Activated CD4-positive, alpha-beta T cell treated with anti-CD3 and anti-CD28 coated beads for 36 hours (primary cell): Measurements from ENCODE around the gene KCNMB2. TPM values are rescaled to one million over a fixed set of nuclear protein-coding genes. Genes with fewer than 3 reads are reported as not detected.

Source experiments
- ATAC-seq: fragments of 200-7000 bp; cut with Tn5 transposase; one replicate; pipeline ENCODE4 v1.10.0; 2021; ENCODE audit warnings: mild to moderate bottlenecking, moderate library complexity
- CTCF ChIA-PET: fragments of 350-600 bp; sonication (Branson Sonifier 250); formaldehyde crosslinking; loops from one replicate; lab custom pipeline; 2021; ENCODE audit warnings: antibody characterized with exemption; lab: Charles Lee
- POLR2A ChIA-PET: fragments of 350-600 bp; sonication (Branson Sonifier 250); formaldehyde crosslinking; loops from one replicate; lab custom pipeline; 2021; ENCODE audit warnings: antibody characterized with exemption, inconsistent platforms; lab: Charles Lee
- DNase-seq: peaks from one replicate; pipeline ENCODE4 v3.0.0-alpha.2; 2020
- H3K27ac Mint-ChIP-seq: one replicate; pipeline ENCODE4 v1.8.0; 2021; ENCODE audit warnings: mixed read lengths
- H3K27me3 Mint-ChIP-seq: one replicate; pipeline ENCODE4 v1.8.0; 2021; ENCODE audit warnings: mixed read lengths
- H3K36me3 Mint-ChIP-seq: one replicate; pipeline ENCODE4 v1.8.0; 2021; ENCODE audit warnings: low read depth, mixed read lengths
- H3K4me1 Mint-ChIP-seq: one replicate; pipeline ENCODE4 v1.8.0; 2021; ENCODE audit warnings: mixed read lengths
- H3K4me3 Mint-ChIP-seq: one replicate; pipeline ENCODE4 v1.8.0; 2021; ENCODE audit warnings: mild to moderate bottlenecking, moderate library complexity, mixed read lengths
- H3K9me3 Mint-ChIP-seq: one replicate; pipeline ENCODE4 v1.8.0; 2021; ENCODE audit warnings: low read depth, mixed read lengths
- intact Hi-C, 2 experiments: fragments of 100-400 bp; cut with DNase I in 1 of 2; cut with micrococcal nuclease in 1 of 2; formaldehyde crosslinking; loops; one replicate each; pipeline versions ENCODE4 v1.14.2 to v1.15.1; 2022 to 2024; cut with DNase I, micrococcal nuclease
- total RNA-seq, 2 experiments: library from RNA; stranded (reverse); gene quantifications; one replicate each; pipeline ENCODE4 v1.2.3, GENCODE V29; 2021

The KCNMB2 gene
- total RNA-seq, 2 experiments from 2014 or later = not detected

DNA sequence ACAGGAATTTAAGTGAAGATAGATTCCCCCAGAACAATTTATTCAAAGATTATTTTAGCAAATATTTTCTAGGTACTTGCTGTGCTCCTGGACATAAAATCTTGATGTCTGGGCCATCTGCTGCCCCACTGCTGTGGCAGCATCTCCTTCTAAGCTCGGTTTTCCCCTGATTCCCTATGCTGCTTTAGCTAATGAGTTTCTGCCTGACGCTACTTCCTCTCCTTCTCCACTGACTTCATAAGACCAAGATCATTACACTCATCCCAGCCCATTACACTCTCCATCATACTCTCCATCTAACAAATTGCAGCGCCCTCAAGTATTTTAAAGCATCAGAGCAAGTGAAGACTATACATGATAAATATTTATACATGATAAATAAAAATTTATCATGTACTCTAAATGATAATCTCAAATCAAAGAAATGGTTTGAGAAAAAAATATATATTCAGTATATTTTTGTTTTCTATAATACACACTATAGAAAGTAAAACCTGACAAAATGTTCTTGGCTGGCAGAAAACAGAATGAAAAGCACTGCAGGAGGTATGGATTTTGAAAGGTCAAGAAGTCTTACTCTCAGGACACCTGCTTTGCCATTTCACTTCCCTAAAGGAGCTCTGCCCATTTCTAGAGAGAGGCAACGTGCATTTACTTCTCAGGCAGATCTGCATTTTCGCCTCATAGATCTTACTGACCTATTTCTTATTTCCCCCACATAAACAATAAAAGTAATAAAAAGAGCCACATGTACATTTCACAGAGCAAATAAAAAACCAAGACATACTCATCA is 232.0 kb downstream of the KCNMB2 start:
- Mint-ChIP-seq H3K4me3 (no peak overlapping the region), H3K27ac (no peak overlapping the region), H3K36me3 (no peaks in the 10 kb centered on the region), H3K27me3 (peaks cover 2% of the 10 kb centered on the region), H3K9me3 (peaks cover 9% of the 10 kb centered on the region), H3K4me1 (peaks cover 6% of the 10 kb centered on the region)
- intact Hi-C loops = no loop called here
- CTCF ChIA-PET = no interaction called here
- POLR2A ChIA-PET = no interaction called here
- DNase-seq (no peak), ATAC-seq (no peak)

DNA sequence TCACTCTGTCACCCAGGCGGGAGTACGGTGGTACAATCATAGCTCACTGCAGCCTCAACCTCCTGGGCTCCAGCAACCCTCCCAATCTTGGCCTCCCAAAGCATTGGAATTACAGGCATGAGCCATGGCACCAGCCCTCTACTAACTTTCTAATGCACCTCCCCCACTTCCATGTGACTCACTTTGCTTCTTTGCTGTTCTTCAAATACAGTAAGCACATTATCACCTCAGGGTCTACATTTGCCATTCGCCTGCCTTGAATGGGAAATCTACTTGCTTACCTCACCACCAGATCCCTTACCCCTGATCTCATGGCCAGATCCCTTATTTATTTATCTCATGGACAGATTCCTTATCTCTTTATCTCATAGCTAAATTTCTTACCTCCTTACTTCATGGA is 235.3 kb downstream of the KCNMB2 start:
- DNase-seq (no peak), ATAC-seq (no peak)
- H3K27ac Mint-ChIP-seq = no peak overlapping the region
- no peaks in the 10 kb centered on the region for H3K36me3 Mint-ChIP-seq
- POLR2A ChIA-PET = no interaction called here
- peaks cover 9% of the 10 kb centered on the region for H3K9me3 Mint-ChIP-seq
- H3K27me3 Mint-ChIP-seq = peaks cover 2% of the 10 kb centered on the region
- no peak overlapping the region for H3K4me3 Mint-ChIP-seq
- CTCF ChIA-PET = no interaction called here
- intact Hi-C loops = no loop called here
- peaks cover 6% of the 10 kb centered on the region for H3K4me1 Mint-ChIP-seq

- no peak overlapping the region for H3K27ac Mint-ChIP-seq
- DNase-seq (no peak), ATAC-seq (no peak)
- H3K4me3 Mint-ChIP-seq = no peak overlapping the region
- ChIA-PET POLR2A (no interaction called here), CTCF (no interaction called here)
- intact Hi-C loops = no loop called here
- H3K27me3 Mint-ChIP-seq = peaks cover 2% of the 10 kb centered on the region
- no peaks in the 10 kb centered on the region for H3K36me3 Mint-ChIP-seq
- H3K4me1 Mint-ChIP-seq = peaks cover 6% of the 10 kb centered on the region
- H3K9me3 Mint-ChIP-seq = peaks cover 9% of the 10 kb centered on the region
Observed at GRCh38 chr3:178772746-178773145, 236.5 kb downstream of the KCNMB2 start.

DNA sequence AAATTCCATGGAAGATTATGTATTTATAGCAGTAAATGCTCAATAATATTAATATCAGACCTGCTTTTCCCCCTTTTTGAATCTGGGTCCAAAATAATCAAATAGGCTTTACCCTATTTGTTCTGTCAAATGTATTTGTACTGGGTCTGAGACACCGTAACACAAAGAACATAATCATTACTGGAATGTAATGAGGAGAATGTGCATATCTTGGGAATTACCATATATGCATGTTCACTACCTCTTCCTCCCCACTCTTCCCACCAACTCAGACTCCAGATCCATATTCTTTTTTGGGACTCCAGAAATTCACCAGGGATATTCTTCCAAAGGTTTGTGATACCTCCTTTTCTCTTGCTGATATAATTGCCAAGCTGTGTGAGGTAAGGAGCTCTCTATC is 237.1 kb downstream of the KCNMB2 start:
- Mint-ChIP-seq H3K27me3 (no peaks in the 10 kb centered on the region), H3K9me3 (peaks cover 9% of the 10 kb centered on the region), H3K4me3 (no peak overlapping the region), H3K36me3 (no peaks in the 10 kb centered on the region), H3K27ac (no peak overlapping the region), H3K4me1 (peaks cover 6% of the 10 kb centered on the region)
- no peak for DNase-seq
- ChIA-PET CTCF (no interaction called here), POLR2A (no interaction called here)
- intact Hi-C loops = no loop called here
- ATAC-seq = no peak

GRCh38 chr3:178777718-178778411 is 241.6 kb downstream of the KCNMB2 start:
- Mint-ChIP-seq H3K27ac (no peak overlapping the region), H3K9me3 (no peaks in the 10 kb centered on the region), H3K4me1 (peaks cover under 1% of the 10 kb centered on the region), H3K27me3 (peaks cover 2% of the 10 kb centered on the region), H3K36me3 (no peaks in the 10 kb centered on the region), H3K4me3 (no peak overlapping the region)
- ChIA-PET CTCF (no interaction called here), POLR2A (no interaction called here)
- ATAC-seq (peak; percentile 96), DNase-seq (peak; percentile 5)
- intact Hi-C loops = no loop called here

- CTCF ChIA-PET = no interaction called here
- no peak for ATAC-seq
- Mint-ChIP-seq H3K27me3 (peaks cover 2% of the 10 kb centered on the region), H3K4me1 (no peaks in the 10 kb centered on the region), H3K4me3 (no peak overlapping the region), H3K9me3 (no peaks in the 10 kb centered on the region), H3K27ac (no peak overlapping the region), H3K36me3 (no peaks in the 10 kb centered on the region)
- POLR2A ChIA-PET = no interaction called here
- intact Hi-C loops = no loop called here
- DNase-seq = no peak
Observed at GRCh38 chr3:178778589-178778988, 242.4 kb downstream of the KCNMB2 start.

DNA sequence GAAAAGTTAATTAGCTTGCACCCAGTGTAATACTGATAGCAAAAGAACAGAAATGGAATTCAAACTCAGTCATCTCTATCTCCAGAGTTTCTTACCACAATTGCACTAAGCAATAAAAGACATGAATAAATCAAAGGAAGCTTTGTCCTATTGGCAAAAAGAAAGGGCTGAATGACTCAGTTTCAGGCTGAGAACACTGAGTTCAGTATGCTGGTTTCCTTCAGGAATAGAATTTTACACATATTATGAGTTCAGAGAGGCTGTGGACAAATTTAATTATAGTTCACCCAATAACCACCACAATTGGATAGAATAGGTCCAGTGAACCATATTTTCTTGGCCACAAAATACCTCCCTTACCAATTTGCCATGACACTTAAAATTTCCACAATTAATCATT is 249.7 kb downstream of the KCNMB2 start:
- Mint-ChIP-seq H3K4me1 (no peaks in the 10 kb centered on the region), H3K9me3 (peaks cover 5% of the 10 kb centered on the region), H3K36me3 (no peaks in the 10 kb centered on the region), H3K27me3 (no peaks in the 10 kb centered on the region), H3K27ac (no peak overlapping the region), H3K4me3 (no peak overlapping the region)
- DNase-seq = no peak
- POLR2A ChIA-PET = no interaction called here
- CTCF ChIA-PET = no interaction called here
- no peak for ATAC-seq
- intact Hi-C loops = no loop called here

DNA sequence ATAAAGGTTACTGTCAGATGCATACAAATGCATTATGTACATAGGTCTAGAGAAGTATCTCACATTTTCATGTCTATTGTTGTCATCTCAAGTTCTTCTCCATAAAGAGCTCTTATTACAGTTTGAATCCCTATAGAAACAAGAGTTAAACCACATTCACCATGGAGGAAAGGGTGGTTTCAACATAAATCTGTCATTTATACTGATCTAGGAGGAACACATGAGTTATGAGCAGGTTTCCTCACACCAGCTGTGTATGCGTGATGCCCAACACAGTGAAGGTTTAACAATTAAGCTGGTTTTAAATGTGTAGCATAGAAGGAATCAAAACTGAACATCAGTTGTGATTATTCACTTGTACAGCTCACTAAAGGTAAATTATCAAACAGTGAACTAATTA is 251.7 kb downstream of the KCNMB2 start:
- ChIA-PET POLR2A (no interaction called here), CTCF (no interaction called here)
- H3K36me3 Mint-ChIP-seq = no peaks in the 10 kb centered on the region
- peaks cover 6% of the 10 kb centered on the region for H3K9me3 Mint-ChIP-seq
- intact Hi-C loops = no loop called here
- no peak for DNase-seq
- no peak overlapping the region for H3K4me3 Mint-ChIP-seq
- H3K27ac Mint-ChIP-seq = no peak overlapping the region
- no peaks in the 10 kb centered on the region for H3K4me1 Mint-ChIP-seq
- ATAC-seq = no peak
- H3K27me3 Mint-ChIP-seq = no peaks in the 10 kb centered on the region

- no peak for DNase-seq
- no peak for ATAC-seq
- Mint-ChIP-seq H3K27ac (no peak overlapping the region), H3K9me3 (peaks cover 8% of the 10 kb centered on the region), H3K27me3 (no peaks in the 10 kb centered on the region), H3K4me3 (no peak overlapping the region), H3K36me3 (no peaks in the 10 kb centered on the region), H3K4me1 (no peaks in the 10 kb centered on the region)
- CTCF ChIA-PET = no interaction called here
- POLR2A ChIA-PET = no interaction called here
- intact Hi-C loops = no loop called here
Observed at GRCh38 chr3:178794711-178795110, 258.5 kb downstream of the KCNMB2 start.

- Mint-ChIP-seq H3K36me3 (no peaks in the 10 kb centered on the region), H3K4me3 (no peak overlapping the region), H3K27me3 (no peaks in the 10 kb centered on the region), H3K27ac (no peak overlapping the region), H3K9me3 (peaks cover 8% of the 10 kb centered on the region), H3K4me1 (no peaks in the 10 kb centered on the region)
- ATAC-seq (no peak), DNase-seq (no peak)
- intact Hi-C loops = no loop called here
- CTCF ChIA-PET = no interaction called here
- POLR2A ChIA-PET = no interaction called here
Observed at GRCh38 chr3:178795349-178795748, 259.1 kb downstream of the KCNMB2 start.

- ChIA-PET CTCF (no interaction called here), POLR2A (no interaction called here)
- Mint-ChIP-seq H3K4me3 (no peak overlapping the region), H3K9me3 (peaks cover 2% of the 10 kb centered on the region), H3K36me3 (no peaks in the 10 kb centered on the region), H3K27me3 (no peaks in the 10 kb centered on the region), H3K27ac (no peak overlapping the region), H3K4me1 (no peaks in the 10 kb centered on the region)
- ATAC-seq (no peak), DNase-seq (no peak)
- intact Hi-C loops = no loop called here
Observed at GRCh38 chr3:178802259-178802658, 266.0 kb downstream of the KCNMB2 start.

- Mint-ChIP-seq H3K9me3 (peaks cover 2% of the 10 kb centered on the region), H3K4me1 (no peaks in the 10 kb centered on the region), H3K27ac (no peak overlapping the region), H3K27me3 (no peaks in the 10 kb centered on the region), H3K36me3 (no peaks in the 10 kb centered on the region), H3K4me3 (no peak overlapping the region)
- intact Hi-C loops = no loop called here
- DNase-seq = no peak
- ChIA-PET CTCF (no interaction called here), POLR2A (no interaction called here)
- no peak for ATAC-seq
Observed at GRCh38 chr3:178802993-178803693, 266.9 kb downstream of the KCNMB2 start.
